ENCODE results near the gene CAPZB. TPM values are rescaled to one million over a fixed set of nuclear protein-coding genes. Genes with fewer than 3 reads are reported as not detected.

CAPZB gene
- total RNA-seq, 4 donors from 2014 or later: 84.2 to 119 (median 102) TPM

DNA sequence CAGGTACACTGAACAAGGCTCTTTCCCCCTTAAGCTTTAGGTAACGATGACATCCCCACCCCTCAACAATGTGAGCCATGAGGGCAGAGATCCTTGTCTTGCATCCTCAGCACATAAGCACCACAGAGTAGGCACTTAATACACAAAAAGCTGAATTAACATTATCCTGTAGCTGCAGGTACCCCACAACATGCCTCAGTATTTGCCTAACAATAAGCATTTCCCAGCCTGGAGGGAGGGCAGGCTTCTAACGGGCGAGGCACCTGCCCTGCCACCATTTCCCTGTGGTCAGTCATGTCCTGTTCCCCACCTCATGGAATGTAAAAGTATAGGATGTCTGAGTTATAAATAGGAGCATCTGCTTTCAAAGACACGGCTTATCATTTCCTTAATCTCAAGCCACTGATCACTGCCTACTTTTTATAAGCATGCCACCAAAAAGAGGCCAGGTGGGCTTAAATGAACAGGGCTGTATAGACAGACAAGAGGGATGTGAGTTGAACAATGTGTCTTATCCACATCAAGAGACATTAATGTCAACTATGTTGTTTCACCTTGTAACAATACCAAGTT lies 3.4 kb downstream of the CAPZB start:
- TF ChIP-seq, protein P1, sequence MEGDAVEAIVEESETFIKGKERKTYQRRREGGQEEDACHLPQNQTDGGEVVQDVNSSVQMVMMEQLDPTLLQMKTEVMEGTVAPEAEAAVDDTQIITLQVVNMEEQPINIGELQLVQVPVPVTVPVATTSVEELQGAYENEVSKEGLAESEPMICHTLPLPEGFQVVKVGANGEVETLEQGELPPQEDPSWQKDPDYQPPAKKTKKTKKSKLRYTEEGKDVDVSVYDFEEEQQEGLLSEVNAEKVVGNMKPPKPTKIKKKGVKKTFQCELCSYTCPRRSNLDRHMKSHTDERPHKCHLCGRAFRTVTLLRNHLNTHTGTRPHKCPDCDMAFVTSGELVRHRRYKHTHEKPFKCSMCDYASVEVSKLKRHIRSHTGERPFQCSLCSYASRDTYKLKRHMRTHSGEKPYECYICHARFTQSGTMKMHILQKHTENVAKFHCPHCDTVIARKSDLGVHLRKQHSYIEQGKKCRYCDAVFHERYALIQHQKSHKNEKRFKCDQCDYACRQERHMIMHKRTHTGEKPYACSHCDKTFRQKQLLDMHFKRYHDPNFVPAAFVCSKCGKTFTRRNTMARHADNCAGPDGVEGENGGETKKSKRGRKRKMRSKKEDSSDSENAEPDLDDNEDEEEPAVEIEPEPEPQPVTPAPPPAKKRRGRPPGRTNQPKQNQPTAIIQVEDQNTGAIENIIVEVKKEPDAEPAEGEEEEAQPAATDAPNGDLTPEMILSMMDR (IDR thresholded peaks at IDR 0.05; ENCODE audit: low read depth): no peak

GRCh38 chr1:19480282-19480681 lies 5.1 kb downstream of the CAPZB start:
- TF ChIP-seq, protein P1 (IDR thresholded peaks at IDR 0.05; ENCODE audit: low read depth): no peak

DNA sequence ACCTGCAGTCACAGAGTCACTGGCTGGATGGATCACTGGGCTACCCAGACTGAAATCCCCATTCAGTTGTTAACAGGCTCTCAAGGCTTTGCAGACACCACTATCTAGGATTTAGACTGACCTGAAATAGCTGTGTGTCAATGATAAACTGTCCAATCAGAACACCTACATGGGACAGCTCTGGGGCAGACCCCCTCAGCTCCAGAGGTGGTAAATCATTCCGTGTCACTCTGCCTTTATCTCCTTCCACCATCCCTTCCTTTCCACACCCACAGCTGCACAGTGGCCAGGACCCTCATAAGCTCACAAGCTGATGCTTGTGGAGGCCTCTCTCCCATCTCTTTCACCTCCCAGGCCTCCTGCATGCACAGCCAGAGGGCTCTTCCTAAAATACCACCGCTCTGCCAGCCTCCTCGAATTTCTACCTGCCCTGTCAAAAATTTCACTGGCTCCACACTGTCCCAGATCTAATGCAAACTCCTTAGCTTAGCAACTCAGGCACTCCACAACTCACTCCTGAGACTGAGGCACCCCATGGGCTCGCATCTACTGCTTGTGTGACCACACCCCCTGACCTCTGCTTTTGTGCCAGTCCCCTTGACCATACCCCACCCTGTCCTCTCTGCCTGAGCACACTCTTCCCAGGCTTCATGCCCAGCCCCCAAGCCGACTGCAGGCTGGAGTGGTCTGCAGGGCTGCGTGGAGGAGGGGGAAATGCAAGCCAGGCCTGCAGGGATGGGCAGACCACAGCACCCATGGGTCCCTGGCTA lies 5.8 kb downstream of the CAPZB start:
- TF ChIP-seq, protein P1 (IDR thresholded peaks at IDR 0.05; ENCODE audit: low read depth): no peak

GRCh38 chr1:19478322-19478721 lies 7.0 kb downstream of the CAPZB start:
- TF ChIP-seq, protein P1 (IDR thresholded peaks at IDR 0.05; ENCODE audit: low read depth): no peak

GRCh38 chr1:19477284-19478249 lies 7.8 kb downstream of the CAPZB start:
- TF ChIP-seq, protein P1 (IDR thresholded peaks at IDR 0.05; ENCODE audit: low read depth): no peak

GRCh38 chr1:19476450-19477190 lies 8.7 kb downstream of the CAPZB start:
- TF ChIP-seq, protein P1 (IDR thresholded peaks at IDR 0.05; ENCODE audit: low read depth): no peak

Data from subcutaneous adipose tissue (tissue), 4 donors.